Ascending aorta (tissue), 2 donors: ENCODE measurements around the gene ARHGAP33. TPM values are rescaled to one million over a fixed set of nuclear protein-coding genes. Genes with fewer than 3 reads are reported as not detected.
"Not testable (repeated sequence)": the region's sequence is repeated elsewhere in the genome, so short reads cannot be mapped to it uniquely, and the experiment has no call there.

Experiments
- DNase-seq, 2 donors: peaks; one replicate each; pipeline ENCODE4 v3.0.0-alpha.2; 2019; ENCODE audit warnings: low spot score in 2 of 2
- H3K27ac ChIP-seq, 2 donors: fragments of 200-600 bp; sonication (generic); one replicate each; pipeline ENCODE4 v1.5.1; 2016 to 2017; ENCODE audit warnings: mild to moderate bottlenecking in 1 of 2
- H3K27me3 ChIP-seq: fragments of 200-600 bp; sonication (generic); one replicate; pipeline ENCODE4 v1.5.1; 2017
- H3K36me3 ChIP-seq, 2 donors: fragments of 200-600 bp; sonication (generic); one replicate each; pipeline ENCODE4 v1.5.1; 2016
- H3K4me1 ChIP-seq, 2 donors: fragments of 200-600 bp; sonication (generic); one replicate each; pipeline ENCODE4 v1.5.1; 2016 to 2017; ENCODE audit warnings: mild to moderate bottlenecking in 1 of 2
- H3K4me3 ChIP-seq, 2 donors: fragments of 200-600 bp; sonication (generic); one replicate each; pipeline ENCODE4 v1.5.1; 2016 to 2017; ENCODE audit warnings: mild to moderate bottlenecking in 1 of 2
- H3K9me3 ChIP-seq, 2 donors: fragments of 200-600 bp; sonication (generic); one replicate each; pipeline ENCODE4 v1.5.1; 2016
- CTCF ChIP-seq, 3 experiments: fragments of 200-600 bp in 2 of 3; fragments of 450-650 bp in 1 of 3; sonication (generic) in 2 of 3; IDR thresholded peaks; one replicate each; pipeline ENCODE4 v1.5.1; 2016 to 2019; ENCODE audit warnings: antibody characterized with exemption in 3 of 3, mild to moderate bottlenecking in 1 of 3, moderate library complexity in 1 of 3
- intact Hi-C: fragments of 100-400 bp; cut with DNase I; formaldehyde crosslinking; loops from one replicate; pipeline ENCODE4 v1.15.1; 2023
- total RNA-seq: library from RNA; depleted of rRNA; stranded (reverse); fragments of >200 nt; gene quantifications from one replicate; pipeline ENCODE4 v1.1.0, GENCODE V29; 2016

The ARHGAP33 gene
- total RNA-seq, 1 donor from 2014 or later, result 8.7 TPM

GRCh38 chr19:35824150-35824549 lies 48.8 kb downstream of the ARHGAP33 start:
- intact Hi-C loops, result no loop called here

GRCh38 chr19:35828692-35829301 lies 53.4 kb downstream of the ARHGAP33 start:
- H3K4me3 ChIP-seq, result no peak overlapping the region
- no peak for DNase-seq
- H3K4me1 ChIP-seq, result no peaks in the 10 kb centered on the region
- H3K27ac ChIP-seq, result no peak overlapping the region
- no peak for TF ChIP-seq CTCF (IDR thresholded peaks at IDR 0.05)
- intact Hi-C loops, result no loop called here
- no peaks in the 10 kb centered on the region for H3K27me3 ChIP-seq
- H3K9me3 ChIP-seq, result no peaks in the 10 kb centered on the region
- H3K36me3 ChIP-seq, result no peaks in the 10 kb centered on the region

More at GRCh38 chr19:35824150-35824549, 48.8 kb downstream of the ARHGAP33 start:
- H3K36me3 ChIP-seq, result no peaks in the 10 kb centered on the region
- no peaks in the 10 kb centered on the region for H3K27me3 ChIP-seq
- H3K27ac ChIP-seq, result no peak overlapping the region
- DNase-seq, result no peak
- H3K9me3 ChIP-seq, result no peaks in the 10 kb centered on the region
- H3K4me3 ChIP-seq, result no peak overlapping the region
- H3K4me1 ChIP-seq, result no peaks in the 10 kb centered on the region
- TF ChIP-seq CTCF (IDR thresholded peaks at IDR 0.05), result no peak

- Histone ChIP-seq H3K4me1 (no peaks in the 10 kb centered on the region), H3K27ac (no peak overlapping the region), H3K4me3 (no peak overlapping the region), H3K9me3 (no peaks in the 10 kb centered on the region), H3K27me3 (no peaks in the 10 kb centered on the region), H3K36me3 (no peaks in the 10 kb centered on the region)
- intact Hi-C loops, result no loop called here
- no peak for DNase-seq
- no peak for TF ChIP-seq CTCF (IDR thresholded peaks at IDR 0.05)
These were observed 55.6 kb downstream of the ARHGAP33 start for GRCh38 chr19:35830986-35831385.

GRCh38 chr19:35832054-35832453 lies 56.7 kb downstream of the ARHGAP33 start:
- Histone ChIP-seq H3K4me1 (no peaks in the 10 kb centered on the region), H3K9me3 (no peaks in the 10 kb centered on the region), H3K4me3 (no peak overlapping the region), H3K36me3 (no peaks in the 10 kb centered on the region), H3K27me3 (no peaks in the 10 kb centered on the region), H3K27ac (no peak overlapping the region)
- intact Hi-C loops, result no loop called here
- no peak for DNase-seq
- no peak for TF ChIP-seq CTCF (IDR thresholded peaks at IDR 0.05)

GRCh38 chr19:35833972-35834371 lies 58.6 kb downstream of the ARHGAP33 start:
- Histone ChIP-seq H3K4me3 (no peak overlapping the region), H3K36me3 (no peaks in the 10 kb centered on the region), H3K27me3 (no peaks in the 10 kb centered on the region), H3K4me1 (no peaks in the 10 kb centered on the region), H3K9me3 (peaks cover 0 to 4% of the 10 kb centered on the region in 2 donors), H3K27ac (no peak overlapping the region)
- DNase-seq, result no peak
- intact Hi-C loops, result no loop called here
- TF ChIP-seq CTCF (IDR thresholded peaks at IDR 0.05), result no peak

GRCh38 chr19:35836096-35836495 lies 60.7 kb downstream of the ARHGAP33 start:
- not testable (repeated sequence) for H3K4me1 ChIP-seq, H3K27me3 ChIP-seq

More at GRCh38 chr19:35836096-35836495, 60.7 kb downstream of the ARHGAP33 start:
- intact Hi-C loops, H3K4me3 ChIP-seq, DNase-seq, H3K27ac ChIP-seq, H3K36me3 ChIP-seq, H3K9me3 ChIP-seq: not testable (repeated sequence)

Other genes with a start within 250 kb of the ARHGAP33 start
- not detected for gene SBSN, start 247.3 kb upstream of the ARHGAP33 start, total RNA-seq
- not detected for gene GAPDHS, start 242.1 kb upstream of the ARHGAP33 start, total RNA-seq
- 99.7 TPM for gene TMEM147, start 229.9 kb upstream of the ARHGAP33 start, total RNA-seq
- not detected for gene ATP4A, start 211.9 kb upstream of the ARHGAP33 start, total RNA-seq
- gene PMIS2, start 189.4 kb upstream of the ARHGAP33 start, total RNA-seq, result not detected
- gene HAUS5, start 162.8 kb upstream of the ARHGAP33 start, total RNA-seq, result 1.9 TPM
- 69.0 TPM for gene RBM42, start 146.5 kb upstream of the ARHGAP33 start, total RNA-seq
- gene ETV2, start 133.8 kb upstream of the ARHGAP33 start, total RNA-seq, result 4.8 TPM
- gene COX6B1, start 127.2 kb upstream of the ARHGAP33 start, total RNA-seq, result 301 TPM
- not detected for gene UPK1A, start 109.0 kb upstream of the ARHGAP33 start, total RNA-seq
- not detected for gene ZBTB32, start 71.0 kb upstream of the ARHGAP33 start, total RNA-seq
- gene KMT2B, start 57.6 kb upstream of the ARHGAP33 start, total RNA-seq, result 25.5 TPM
- not detected for gene IGFLR1, start 33.1 kb upstream of the ARHGAP33 start, total RNA-seq
- not detected for gene U2AF1L4, start 30.1 kb upstream of the ARHGAP33 start, total RNA-seq
- 110 TPM for gene PSENEN, start 29.9 kb upstream of the ARHGAP33 start, total RNA-seq
- gene LIN37, start 27.0 kb upstream of the ARHGAP33 start, total RNA-seq, result 29.9 TPM
- 265 TPM for gene HSPB6, start 18.5 kb upstream of the ARHGAP33 start, total RNA-seq
- gene PROSER3, start 17.4 kb upstream of the ARHGAP33 start, total RNA-seq, result 6.5 TPM
- not detected for gene PRODH2, start 37.3 kb downstream of the ARHGAP33 start, total RNA-seq
- gene NPHS1, start 76.9 kb downstream of the ARHGAP33 start, total RNA-seq, result not detected
- not detected for gene KIRREL2, start 81.3 kb downstream of the ARHGAP33 start, total RNA-seq
- gene APLP1, start 93.0 kb downstream of the ARHGAP33 start, total RNA-seq, result 0.21 TPM
- 3.7 TPM for gene NFKBID, start 125.0 kb downstream of the ARHGAP33 start, total RNA-seq
- gene HCST, start 127.0 kb downstream of the ARHGAP33 start, total RNA-seq, result not detected
- gene TYROBP, start 132.7 kb downstream of the ARHGAP33 start, total RNA-seq, result 31.5 TPM
- gene LRFN3, start 160.8 kb downstream of the ARHGAP33 start, total RNA-seq, result 26.6 TPM
- 107 TPM for gene SDHAF1, start 219.6 kb downstream of the ARHGAP33 start, total RNA-seq
- not detected for gene SYNE4, start 233.2 kb downstream of the ARHGAP33 start, total RNA-seq
- 35.3 TPM for gene ALKBH6, start 238.6 kb downstream of the ARHGAP33 start, total RNA-seq